ENCODE data around the gene PDE11A.
"Not testable (repeated sequence)": the region's sequence is repeated elsewhere in the genome, so short reads cannot be mapped to it uniquely, and the experiment has no call there.

The PDE11A gene

GRCh38 chr2:178109813-178110212, 37.2 kb upstream of the PDE11A start:
- no peak for FAIRE-seq
- TF ChIP-seq POU2F2 (IDR thresholded peaks at IDR 0.05; ENCODE audit: low read depth, low read length), result no peak
- no peak for TF ChIP-seq POLR2A (IDR thresholded peaks at IDR 0.05; ENCODE audit: low read depth, low read length)
- no peak for TF ChIP-seq POLR2AphosphoS5 (IDR thresholded peaks at IDR 0.05; ENCODE audit: low read depth, low read length)
- TF ChIP-seq TAF1 (IDR thresholded peaks at IDR 0.05; ENCODE audit: low read depth, low read length), result no peak
- TF ChIP-seq SPI1 (IDR thresholded peaks at IDR 0.05; ENCODE audit: low read depth, low read length), result 0 out of 2 replicates have a peak, but pooled peaks have one; percentile 16
- peak; percentile 18 for DNase-seq (ENCODE audit: insufficient read length, low spot score)

DNA sequence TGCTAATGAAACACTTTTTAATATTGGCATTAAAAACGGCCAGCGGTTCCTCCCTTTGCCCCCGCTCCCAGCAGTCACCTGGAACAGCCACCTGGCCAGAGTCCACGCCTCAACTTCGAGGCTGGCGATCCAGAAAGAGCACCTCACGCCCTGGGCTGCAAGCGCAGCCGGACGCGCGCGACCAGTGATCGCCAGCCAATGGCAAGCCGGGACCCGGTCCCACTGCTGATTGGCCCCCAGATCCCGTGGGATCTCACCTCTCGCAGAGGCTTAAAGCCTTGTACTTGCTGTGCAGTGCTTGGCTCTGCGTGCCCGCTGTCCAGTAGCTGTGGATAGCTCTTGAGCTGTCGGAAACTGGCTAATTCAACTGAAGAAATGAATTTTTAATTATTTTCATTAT, 35.6 kb upstream of the PDE11A start:
- TF ChIP-seq SPI1 (IDR thresholded peaks at IDR 0.05; ENCODE audit: low read depth, low read length), result no peak
- TF ChIP-seq POLR2A (IDR thresholded peaks at IDR 0.05; ENCODE audit: low read depth, low read length), result no peak
- TF ChIP-seq POU2F2 (IDR thresholded peaks at IDR 0.05; ENCODE audit: low read depth, low read length), result no peak
- no peak for TF ChIP-seq PAX5 (IDR thresholded peaks at IDR 0.05; ENCODE audit: insufficient read depth, low read length, severe bottlenecking)
- TF ChIP-seq TAF1 (IDR thresholded peaks at IDR 0.05; ENCODE audit: low read depth, low read length), result no peak
- no peak for TF ChIP-seq POLR2AphosphoS5 (IDR thresholded peaks at IDR 0.05; ENCODE audit: low read depth, low read length)
- no peak for DNase-seq (ENCODE audit: insufficient read length, low spot score)
- FAIRE-seq, result no peak

GRCh38 chr2:178106053-178106452, 33.5 kb upstream of the PDE11A start:
- no peak for DNase-seq (ENCODE audit: insufficient read length, low spot score)
- TF ChIP-seq TAF1 (IDR thresholded peaks at IDR 0.05; ENCODE audit: low read depth, low read length), result no peak
- TF ChIP-seq POLR2AphosphoS5 (IDR thresholded peaks at IDR 0.05; ENCODE audit: low read depth, low read length), result no peak
- no peak for TF ChIP-seq POU2F2 (IDR thresholded peaks at IDR 0.05; ENCODE audit: low read depth, low read length)
- no peak for TF ChIP-seq POLR2A (IDR thresholded peaks at IDR 0.05; ENCODE audit: low read depth, low read length)
- TF ChIP-seq PAX5 (IDR thresholded peaks at IDR 0.05; ENCODE audit: insufficient read depth, low read length, severe bottlenecking), result no peak
- FAIRE-seq, result no peak

DNA sequence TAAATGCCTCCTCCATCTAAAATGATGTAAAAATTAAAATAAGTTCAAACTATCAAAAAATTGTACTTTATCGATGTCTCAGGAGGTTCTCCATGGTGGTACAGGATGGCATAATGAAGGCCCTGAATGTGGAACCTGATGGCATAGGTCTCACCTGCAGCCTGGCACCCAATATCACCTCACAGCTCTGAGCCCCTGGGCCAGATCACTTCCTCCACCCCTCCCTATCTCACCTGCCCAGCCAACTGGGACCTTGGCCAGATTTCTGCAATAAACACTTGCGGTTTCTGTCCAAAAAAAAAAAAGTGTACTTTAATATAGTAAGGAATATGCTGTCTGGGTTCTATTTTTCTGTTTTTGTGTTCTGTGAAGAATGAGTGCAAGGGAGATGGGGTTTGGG, 33.0 kb upstream of the PDE11A start:
- no peak for DNase-seq (ENCODE audit: insufficient read length, low spot score)
- FAIRE-seq, result no peak
- no peak for TF ChIP-seq POLR2A (IDR thresholded peaks at IDR 0.05; ENCODE audit: low read depth, low read length)
- no peak for TF ChIP-seq POLR2AphosphoS5 (IDR thresholded peaks at IDR 0.05; ENCODE audit: low read depth, low read length)

- DNase-seq (ENCODE audit: insufficient read length, low spot score) (no peak), FAIRE-seq (no peak)
- TF ChIP-seq POLR2A (IDR thresholded peaks at IDR 0.05; ENCODE audit: low read depth, low read length), result no peak
- TF ChIP-seq POU2F2 (IDR thresholded peaks at IDR 0.05; ENCODE audit: low read depth, low read length), result no peak
- no peak for TF ChIP-seq TAF1 (IDR thresholded peaks at IDR 0.05; ENCODE audit: low read depth, low read length)
- TF ChIP-seq PAX5 (IDR thresholded peaks at IDR 0.05; ENCODE audit: insufficient read depth, low read length, severe bottlenecking), result no peak
- no peak for TF ChIP-seq SPI1 (IDR thresholded peaks at IDR 0.05; ENCODE audit: low read depth, low read length)
- TF ChIP-seq POLR2AphosphoS5 (IDR thresholded peaks at IDR 0.05; ENCODE audit: low read depth, low read length), result no peak
These were observed 28.9 kb upstream of the PDE11A start for GRCh38 chr2:178101321-178102079.

GRCh38 chr2:178093471-178093870, 20.9 kb upstream of the PDE11A start:
- FAIRE-seq, result no peak
- TF ChIP-seq PAX5 (IDR thresholded peaks at IDR 0.05; ENCODE audit: insufficient read depth, low read length, severe bottlenecking), result no peak
- TF ChIP-seq SPI1 (IDR thresholded peaks at IDR 0.05; ENCODE audit: low read depth, low read length), result no peak
- no peak for TF ChIP-seq POU2F2 (IDR thresholded peaks at IDR 0.05; ENCODE audit: low read depth, low read length)
- no peak for TF ChIP-seq POLR2AphosphoS5 (IDR thresholded peaks at IDR 0.05; ENCODE audit: low read depth, low read length)
- TF ChIP-seq POLR2A (IDR thresholded peaks at IDR 0.05; ENCODE audit: low read depth, low read length), result no peak
- TF ChIP-seq TAF1 (IDR thresholded peaks at IDR 0.05; ENCODE audit: low read depth, low read length), result no peak
- DNase-seq (ENCODE audit: insufficient read length, low spot score), result no peak

DNA sequence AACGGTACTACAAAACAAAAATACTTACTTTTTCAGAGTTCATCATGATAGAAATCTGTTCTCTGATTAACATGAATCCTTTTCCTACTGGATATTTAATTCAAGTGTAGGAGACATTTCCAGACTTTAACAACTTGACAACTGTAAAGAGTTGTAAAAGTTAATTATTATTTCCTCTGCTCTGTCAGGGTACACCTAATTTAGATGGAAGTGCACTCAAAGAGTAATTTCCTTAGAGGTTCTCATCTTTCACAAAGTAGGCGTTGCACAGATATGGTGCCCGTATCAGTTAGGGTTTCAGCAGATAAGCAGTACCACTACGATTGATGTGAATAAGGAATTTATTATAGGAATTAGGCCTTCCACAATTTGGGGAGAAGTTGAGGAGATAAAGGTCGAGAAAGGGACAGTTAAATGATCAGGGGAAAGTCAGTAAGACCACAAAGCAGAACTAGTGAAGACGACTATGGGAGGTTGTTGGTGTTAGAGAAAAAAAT, 16.2 kb upstream of the PDE11A start:
- TF ChIP-seq TAF1 (IDR thresholded peaks at IDR 0.05; ENCODE audit: low read depth, low read length), result no peak
- DNase-seq (ENCODE audit: insufficient read length, low spot score) (no peak), FAIRE-seq (no peak)

- no peak for TF ChIP-seq POLR2A (IDR thresholded peaks at IDR 0.05; ENCODE audit: low read depth, low read length)
- no peak for TF ChIP-seq POU2F2 (IDR thresholded peaks at IDR 0.05; ENCODE audit: low read depth, low read length)
- TF ChIP-seq TAF1 (IDR thresholded peaks at IDR 0.05; ENCODE audit: low read depth, low read length), result no peak
- no peak for TF ChIP-seq PAX5 (IDR thresholded peaks at IDR 0.05; ENCODE audit: insufficient read depth, low read length, severe bottlenecking)
- no peak for TF ChIP-seq SPI1 (IDR thresholded peaks at IDR 0.05; ENCODE audit: low read depth, low read length)
- TF ChIP-seq POLR2AphosphoS5 (IDR thresholded peaks at IDR 0.05; ENCODE audit: low read depth, low read length), result no peak
- FAIRE-seq (no peak), DNase-seq (ENCODE audit: insufficient read length, low spot score) (no peak)
These were observed 11.7 kb upstream of the PDE11A start for GRCh38 chr2:178084273-178084672.

DNA sequence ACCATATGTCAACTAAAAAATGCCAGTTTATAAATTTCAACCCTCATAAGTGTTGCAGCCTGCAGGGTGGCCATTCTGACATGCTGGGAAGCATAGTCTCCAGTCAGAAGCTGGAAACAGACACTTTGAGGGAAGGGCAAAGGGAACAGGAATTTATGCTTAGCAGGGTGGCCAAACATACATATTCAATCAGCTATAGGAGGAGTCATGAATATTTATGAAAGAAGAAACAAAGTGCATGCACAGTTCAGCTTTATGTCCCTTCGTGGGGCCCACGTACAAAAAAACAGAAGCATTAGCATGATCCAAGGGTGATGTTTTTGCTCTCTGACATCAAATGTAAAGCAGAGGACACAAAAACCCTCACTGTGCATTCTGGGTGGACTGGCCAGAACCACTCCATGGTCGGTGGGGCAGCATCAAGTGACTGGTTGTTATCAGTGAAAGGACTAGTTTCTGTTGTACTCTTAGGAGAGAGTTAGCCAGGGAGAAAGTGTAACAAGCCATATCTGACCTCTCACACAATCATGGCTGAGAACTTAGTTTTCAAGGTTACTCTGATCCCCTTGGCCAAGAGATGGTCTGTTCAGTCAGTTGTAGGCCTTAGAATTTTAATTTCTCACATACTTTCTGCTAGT, 9.9 kb upstream of the PDE11A start:
- TF ChIP-seq POLR2A (IDR thresholded peaks at IDR 0.05; ENCODE audit: low read depth, low read length), result no peak
- no peak for TF ChIP-seq PAX5 (IDR thresholded peaks at IDR 0.05; ENCODE audit: insufficient read depth, low read length, severe bottlenecking)
- no peak for TF ChIP-seq SPI1 (IDR thresholded peaks at IDR 0.05; ENCODE audit: low read depth, low read length)
- TF ChIP-seq TAF1 (IDR thresholded peaks at IDR 0.05; ENCODE audit: low read depth, low read length), result no peak
- no peak for TF ChIP-seq POLR2AphosphoS5 (IDR thresholded peaks at IDR 0.05; ENCODE audit: low read depth, low read length)
- no peak for TF ChIP-seq POU2F2 (IDR thresholded peaks at IDR 0.05; ENCODE audit: low read depth, low read length)
- DNase-seq (ENCODE audit: insufficient read length, low spot score), result no peak
- FAIRE-seq, result no peak

- not testable (repeated sequence) for DNase-seq (ENCODE audit: insufficient read length, low spot score); FAIRE-seq
These were observed 6.7 kb upstream of the PDE11A start for GRCh38 chr2:178079279-178079678.
